Mammary epithelial cell (primary cell): ENCODE results near the gene EEFSEC.

Source experiments
- CTCF ChIP-seq, 2 donors: IDR thresholded peaks in 1 of 2; conservative IDR thresholded peaks in 1 of 2; 2 replicates each; pipeline ENCODE4 v1.5.1; 2011 to 2012; ENCODE audit warnings: inconsistent platforms in 2 of 2, low read length in 2 of 2, mild to moderate bottlenecking in 2 of 2, control low read depth in 1 of 2, low read depth in 1 of 2; ENCODE audit not compliant: insufficient read depth in 1 of 2; ENCODE audit errors: extremely low read depth in 1 of 2
- EZH2 ChIP-seq: IDR thresholded peaks from 2 replicates; pipeline ENCODE4 v1.6.1; 2012; ENCODE audit warnings: low read length, inconsistent platforms, borderline replicate concordance

GRCh38 chr3:128364291-128364690 lies 211.0 kb downstream of the EEFSEC start:
- TF ChIP-seq CTCF (conservative IDR thresholded peaks at IDR 0.05 in 1 of 2, IDR thresholded peaks at IDR 0.05 in 1 of 2; ENCODE audit: extremely low read depth in 1 of 2, insufficient read depth in 1 of 2, low read depth in 1 of 2, low read length in 2 of 2): no peak
- no peak for TF ChIP-seq EZH2
